ENCODE measurements around the gene KLHL4. TPM values are rescaled to one million over a fixed set of nuclear protein-coding genes. Genes with fewer than 3 reads are reported as not detected.
"Not testable (repeated sequence)": the region's sequence is repeated elsewhere in the genome, so short reads cannot be mapped to it uniquely, and the experiment has no call there.

The KLHL4 gene
- total and polyA plus RNA-seq, 10 of the 15 experiments (the other 5 are each of a cell fraction or from before 2014, with no cell fraction given) = 0.03 TPM; not detected in 8

- CTCF ChIA-PET = no interaction called here
- ATAC-seq = no peak
- Histone ChIP-seq H3K4me1 (ENCODE audit: control insufficient read depth, insufficient read depth, low read length) (no peaks in the 10 kb centered on the region), H3K27ac (ENCODE audit: control insufficient read depth, insufficient read depth) (no peak overlapping the region), H3K79me2 (ENCODE audit: control insufficient read depth, insufficient read depth, low read length) (no peaks in the 10 kb centered on the region), H2AFZ (ENCODE audit: control insufficient read depth, low read depth, low read length) (no peak overlapping the region), H3K9ac (ENCODE audit: control insufficient read depth, insufficient read depth, low read length) (no peak overlapping the region), H3K4me3 (no peak overlapping the region), H3K27me3 (replicated peaks in 1 of 2; ENCODE audit: control insufficient read depth in 2 of 2, insufficient read depth in 2 of 2, low read length in 1 of 2) (no peaks in the 10 kb centered on the region), H3K9me3 (replicated peaks; ENCODE audit: control insufficient read depth, insufficient read depth, low read length) (no peaks in the 10 kb centered on the region), H3K4me2 (ENCODE audit: control insufficient read depth, insufficient read depth) (no peak overlapping the region), H3K36me3 (ENCODE audit: control insufficient read depth in 2 of 2, insufficient read depth in 2 of 2, low read length in 1 of 2) (no peaks in the 10 kb centered on the region), H4K20me1 (ENCODE audit: control insufficient read depth, insufficient read depth) (no peaks in the 10 kb centered on the region)
- FAIRE-seq = no peak
- RAD21 ChIA-PET (ENCODE audit: unreplicated experiment) = no interaction called here
- SMC1A ChIA-PET (ENCODE audit: uncharacterized antibody, unreplicated experiment) = no interaction called here
- in situ Hi-C loops (cut with MboI) = no loop called here
- intact Hi-C loops (cut with micrococcal nuclease; ENCODE audit: unreplicated experiment) = no loop called here
- WGBS (ENCODE audit: insufficient coverage, insufficient replicate concordance, low lambda C conversion rate, missing lambda C conversion rate) = 0% methylated on average over 1 of the region's 1 CpG
- no peak for TF ChIP-seq E2F8 (IDR thresholded peaks at IDR 0.05; ENCODE audit: low read depth, partially characterized antibody)
- TF ChIP-seq CREB1 (IDR thresholded peaks at IDR 0.05; ENCODE audit: low read depth) = no peak
- TF ChIP-seq TAF1 (IDR thresholded peaks at IDR 0.05; ENCODE audit: borderline replicate concordance, low read depth, low read length) = no peak
- TF ChIP-seq TCF7 (IDR thresholded peaks at IDR 0.05; ENCODE audit: borderline replicate concordance) = no peak
- no peak for TF ChIP-seq POLR2A (IDR thresholded peaks at IDR 0.05; ENCODE audit: low read depth, low read length)
- no peak for TF ChIP-seq ESRRA (IDR thresholded peaks at IDR 0.05; ENCODE audit: low read length)
- TF ChIP-seq CBX5 (IDR thresholded peaks at IDR 0.05; ENCODE audit: low read depth) = no peak
- no peak for TF ChIP-seq TARDBP (IDR thresholded peaks at IDR 0.05; ENCODE audit: borderline replicate concordance)
- TF ChIP-seq CBFB (IDR thresholded peaks at IDR 0.05; ENCODE audit: low read depth) = no peak
- no peak for TF ChIP-seq ZBED1 (IDR thresholded peaks at IDR 0.05; ENCODE audit: borderline replicate concordance)
- TF ChIP-seq HDAC2 (IDR thresholded peaks at IDR 0.05) = no peak
- no peak for TF ChIP-seq SRF (IDR thresholded peaks at IDR 0.05; ENCODE audit: low read depth in 2 of 2, low read length in 2 of 2)
- no peak for TF ChIP-seq FOS (IDR thresholded peaks at IDR 0.05; ENCODE audit: borderline replicate concordance, extremely low read depth, insufficient read length)
- no peak for TF ChIP-seq MEF2A (IDR thresholded peaks at IDR 0.05; ENCODE audit: insufficient read depth, low read depth, low read length)
- TF ChIP-seq MTA2 (IDR thresholded peaks at IDR 0.05; ENCODE audit: low read depth) = no peak
- no peak for TF ChIP-seq IRF4 (IDR thresholded peaks at IDR 0.05; ENCODE audit: low read depth, low read length)
- DNase-seq (ENCODE audit: low read depth, low spot score) = no peak
- BruUV-seq (replicated peaks) = no TSS peak
- POLR2A ChIA-PET = no interaction called here
Measured at GRCh38 chrX:87687703-87688102, 170.1 kb downstream of the KLHL4 start.

GRCh38 chrX:87688113-87688748 is 170.6 kb downstream of the KLHL4 start:
- CTCF ChIA-PET; H3K4me1 ChIP-seq (ENCODE audit: control insufficient read depth, insufficient read depth, low read length); H3K36me3 ChIP-seq (ENCODE audit: control insufficient read depth in 2 of 2, insufficient read depth in 2 of 2, low read length in 1 of 2); intact Hi-C loops (cut with micrococcal nuclease; ENCODE audit: unreplicated experiment); POLR2A ChIA-PET; in situ Hi-C loops (cut with MboI); H3K4me3 ChIP-seq; H3K27ac ChIP-seq (ENCODE audit: control insufficient read depth, insufficient read depth); FAIRE-seq; H3K9ac ChIP-seq (ENCODE audit: control insufficient read depth, insufficient read depth, low read length); H3K4me2 ChIP-seq (ENCODE audit: control insufficient read depth, insufficient read depth); H2AFZ ChIP-seq (ENCODE audit: control insufficient read depth, low read depth, low read length); H3K79me2 ChIP-seq (ENCODE audit: control insufficient read depth, insufficient read depth, low read length); RAD21 ChIA-PET (ENCODE audit: unreplicated experiment); H4K20me1 ChIP-seq (ENCODE audit: control insufficient read depth, insufficient read depth); ATAC-seq; DNase-seq (ENCODE audit: low read depth, low spot score); H3K9me3 ChIP-seq (replicated peaks; ENCODE audit: control insufficient read depth, insufficient read depth, low read length); H3K27me3 ChIP-seq (replicated peaks in 1 of 2; ENCODE audit: control insufficient read depth in 2 of 2, insufficient read depth in 2 of 2, low read length in 1 of 2); BruUV-seq (replicated peaks): not testable (repeated sequence)
- WGBS (ENCODE audit: insufficient coverage, insufficient replicate concordance, low lambda C conversion rate, missing lambda C conversion rate) = 22% methylated on average over 4 of the region's 5 CpGs
- SMC1A ChIA-PET (ENCODE audit: uncharacterized antibody, unreplicated experiment) = interaction anchor here (1.2 kb wide), 1 partner anchor 20 kb away, joined by 3 read pairs; no protein-coding TSS in a partner anchor
